ENCODE measurements around the gene UTP25.

DNA sequence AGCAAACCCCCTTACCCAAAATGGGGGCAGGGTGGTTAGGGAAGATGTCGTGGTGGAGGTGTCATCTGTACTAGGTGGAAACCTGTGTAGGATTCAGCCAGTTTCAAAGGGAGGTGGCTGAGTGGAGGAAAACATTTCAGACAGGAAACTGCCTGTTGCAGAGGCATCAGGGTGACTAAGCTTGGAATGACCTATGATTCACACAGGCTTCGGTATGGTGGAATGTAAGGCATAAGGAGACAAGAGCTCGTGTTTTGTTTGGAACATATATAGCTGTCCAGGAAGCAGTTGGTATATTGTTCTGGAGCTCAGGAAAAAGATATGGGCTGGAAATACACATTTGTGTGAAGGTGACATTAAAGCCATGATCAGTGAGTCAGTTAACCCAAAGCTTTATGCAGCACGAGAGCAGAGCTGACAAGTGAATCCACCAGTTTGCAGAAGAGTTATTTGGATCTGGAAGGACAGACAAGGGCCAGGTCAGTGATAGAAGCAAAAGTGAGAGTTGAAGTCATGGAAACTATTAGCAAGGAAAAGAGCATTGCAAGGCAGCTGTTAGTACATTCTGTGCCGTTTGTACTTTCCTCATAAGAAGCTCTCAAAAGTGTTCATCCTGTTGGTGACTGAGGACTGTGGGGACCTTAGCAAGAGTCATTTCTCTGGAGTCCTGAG is 12.2 kb downstream of the UTP25 start:
- TF ChIP-seq, protein P1, sequence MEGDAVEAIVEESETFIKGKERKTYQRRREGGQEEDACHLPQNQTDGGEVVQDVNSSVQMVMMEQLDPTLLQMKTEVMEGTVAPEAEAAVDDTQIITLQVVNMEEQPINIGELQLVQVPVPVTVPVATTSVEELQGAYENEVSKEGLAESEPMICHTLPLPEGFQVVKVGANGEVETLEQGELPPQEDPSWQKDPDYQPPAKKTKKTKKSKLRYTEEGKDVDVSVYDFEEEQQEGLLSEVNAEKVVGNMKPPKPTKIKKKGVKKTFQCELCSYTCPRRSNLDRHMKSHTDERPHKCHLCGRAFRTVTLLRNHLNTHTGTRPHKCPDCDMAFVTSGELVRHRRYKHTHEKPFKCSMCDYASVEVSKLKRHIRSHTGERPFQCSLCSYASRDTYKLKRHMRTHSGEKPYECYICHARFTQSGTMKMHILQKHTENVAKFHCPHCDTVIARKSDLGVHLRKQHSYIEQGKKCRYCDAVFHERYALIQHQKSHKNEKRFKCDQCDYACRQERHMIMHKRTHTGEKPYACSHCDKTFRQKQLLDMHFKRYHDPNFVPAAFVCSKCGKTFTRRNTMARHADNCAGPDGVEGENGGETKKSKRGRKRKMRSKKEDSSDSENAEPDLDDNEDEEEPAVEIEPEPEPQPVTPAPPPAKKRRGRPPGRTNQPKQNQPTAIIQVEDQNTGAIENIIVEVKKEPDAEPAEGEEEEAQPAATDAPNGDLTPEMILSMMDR (IDR thresholded peaks at IDR 0.05; ENCODE audit: poor library complexity, severe bottlenecking) = no peak
- TF ChIP-seq POLR2AphosphoS5 (IDR thresholded peaks at IDR 0.05) = no peak
- TF ChIP-seq RAD21 (conservative IDR thresholded peaks at IDR 0.05) = no peak
- no peak for TF ChIP-seq EP300 (conservative IDR thresholded peaks at IDR 0.05; ENCODE audit: poor library complexity, severe bottlenecking)
- TF ChIP-seq, protein P2, sequence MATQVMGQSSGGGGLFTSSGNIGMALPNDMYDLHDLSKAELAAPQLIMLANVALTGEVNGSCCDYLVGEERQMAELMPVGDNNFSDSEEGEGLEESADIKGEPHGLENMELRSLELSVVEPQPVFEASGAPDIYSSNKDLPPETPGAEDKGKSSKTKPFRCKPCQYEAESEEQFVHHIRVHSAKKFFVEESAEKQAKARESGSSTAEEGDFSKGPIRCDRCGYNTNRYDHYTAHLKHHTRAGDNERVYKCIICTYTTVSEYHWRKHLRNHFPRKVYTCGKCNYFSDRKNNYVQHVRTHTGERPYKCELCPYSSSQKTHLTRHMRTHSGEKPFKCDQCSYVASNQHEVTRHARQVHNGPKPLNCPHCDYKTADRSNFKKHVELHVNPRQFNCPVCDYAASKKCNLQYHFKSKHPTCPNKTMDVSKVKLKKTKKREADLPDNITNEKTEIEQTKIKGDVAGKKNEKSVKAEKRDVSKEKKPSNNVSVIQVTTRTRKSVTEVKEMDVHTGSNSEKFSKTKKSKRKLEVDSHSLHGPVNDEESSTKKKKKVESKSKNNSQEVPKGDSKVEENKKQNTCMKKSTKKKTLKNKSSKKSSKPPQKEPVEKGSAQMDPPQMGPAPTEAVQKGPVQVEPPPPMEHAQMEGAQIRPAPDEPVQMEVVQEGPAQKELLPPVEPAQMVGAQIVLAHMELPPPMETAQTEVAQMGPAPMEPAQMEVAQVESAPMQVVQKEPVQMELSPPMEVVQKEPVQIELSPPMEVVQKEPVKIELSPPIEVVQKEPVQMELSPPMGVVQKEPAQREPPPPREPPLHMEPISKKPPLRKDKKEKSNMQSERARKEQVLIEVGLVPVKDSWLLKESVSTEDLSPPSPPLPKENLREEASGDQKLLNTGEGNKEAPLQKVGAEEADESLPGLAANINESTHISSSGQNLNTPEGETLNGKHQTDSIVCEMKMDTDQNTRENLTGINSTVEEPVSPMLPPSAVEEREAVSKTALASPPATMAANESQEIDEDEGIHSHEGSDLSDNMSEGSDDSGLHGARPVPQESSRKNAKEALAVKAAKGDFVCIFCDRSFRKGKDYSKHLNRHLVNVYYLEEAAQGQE (IDR thresholded peaks at IDR 0.05; ENCODE audit: borderline replicate concordance) = no peak
- TF ChIP-seq EZH2 (IDR thresholded peaks at IDR 0.05; ENCODE audit: borderline replicate concordance, insufficient read depth, low read length, poor library complexity, severe bottlenecking) = no peak
- TF ChIP-seq TAF1 (IDR thresholded peaks at IDR 0.05; ENCODE audit: low read depth) = no peak
